NOMO-1 treated with DMSO at 0.1 percent for 48 hours (cell line): ENCODE results near the gene SCNN1G.
A peak's percentile ranks its signal among the peaks of the same experiment; 100 is the strongest.
"Not testable (repeated sequence)": the region's sequence is repeated elsewhere in the genome, so short reads cannot be mapped to it uniquely, and the experiment has no call there.

ENCODE experiments used
- DNase-seq: peaks from one replicate; lab custom pipeline; 2025; ENCODE audit not compliant: unreplicated experiment; lab: John Stamatoyannopoulos, UW

The SCNN1G gene

GRCh38 chr16:23248261-23249194, 66.0 kb downstream of the SCNN1G start:
- DNase-seq = no peak

- DNase-seq = no peak
These were observed 67.3 kb downstream of the SCNN1G start for GRCh38 chr16:23249830-23250229.

- no peak for DNase-seq
These were observed 69.8 kb downstream of the SCNN1G start for GRCh38 chr16:23252310-23252709.

GRCh38 chr16:23253650-23254049, 71.1 kb downstream of the SCNN1G start:
- not testable (repeated sequence) for DNase-seq

GRCh38 chr16:23254338-23254737, 71.8 kb downstream of the SCNN1G start:
- peak; percentile 18 for DNase-seq

- DNase-seq = no peak
These were observed 72.5 kb downstream of the SCNN1G start for GRCh38 chr16:23255000-23255399.

- DNase-seq = no peak
These were observed 73.9 kb downstream of the SCNN1G start for GRCh38 chr16:23256440-23256839.

GRCh38 chr16:23257682-23258081, 75.1 kb downstream of the SCNN1G start:
- no peak for DNase-seq

GRCh38 chr16:23258919-23259237, 76.3 kb downstream of the SCNN1G start:
- DNase-seq = no peak
